ENCODE measurements around the gene LRRC8B.

DNA sequence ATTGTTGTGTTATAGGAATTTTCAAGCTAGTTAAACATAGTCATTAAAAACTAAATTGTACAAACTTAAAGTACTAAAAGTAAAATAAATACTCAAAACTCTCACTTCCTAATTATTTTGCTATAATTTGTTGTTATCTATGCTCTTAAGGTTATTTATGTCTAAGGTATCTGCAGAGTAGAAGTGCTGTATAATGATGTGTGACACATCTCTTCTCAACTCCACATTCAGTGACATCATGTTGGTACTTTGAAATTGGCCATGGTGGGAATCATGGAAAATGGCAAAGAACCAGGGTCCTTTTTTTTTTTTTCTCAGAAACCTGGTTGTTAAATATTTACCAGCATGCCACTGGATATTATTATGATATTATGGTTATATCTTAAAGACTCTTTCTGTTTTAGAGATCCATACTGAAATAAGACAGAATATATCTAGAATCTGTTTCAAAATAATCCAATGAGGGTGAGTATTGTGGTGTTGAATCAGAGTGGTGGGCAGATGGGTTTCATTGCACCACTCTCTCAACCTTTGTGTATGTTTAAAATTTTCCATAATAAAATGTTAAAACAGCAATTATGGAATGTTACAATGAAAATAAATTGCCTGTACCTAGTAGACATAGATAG, 22.4 kb downstream of the LRRC8B start:
- TF ChIP-seq, protein P1, sequence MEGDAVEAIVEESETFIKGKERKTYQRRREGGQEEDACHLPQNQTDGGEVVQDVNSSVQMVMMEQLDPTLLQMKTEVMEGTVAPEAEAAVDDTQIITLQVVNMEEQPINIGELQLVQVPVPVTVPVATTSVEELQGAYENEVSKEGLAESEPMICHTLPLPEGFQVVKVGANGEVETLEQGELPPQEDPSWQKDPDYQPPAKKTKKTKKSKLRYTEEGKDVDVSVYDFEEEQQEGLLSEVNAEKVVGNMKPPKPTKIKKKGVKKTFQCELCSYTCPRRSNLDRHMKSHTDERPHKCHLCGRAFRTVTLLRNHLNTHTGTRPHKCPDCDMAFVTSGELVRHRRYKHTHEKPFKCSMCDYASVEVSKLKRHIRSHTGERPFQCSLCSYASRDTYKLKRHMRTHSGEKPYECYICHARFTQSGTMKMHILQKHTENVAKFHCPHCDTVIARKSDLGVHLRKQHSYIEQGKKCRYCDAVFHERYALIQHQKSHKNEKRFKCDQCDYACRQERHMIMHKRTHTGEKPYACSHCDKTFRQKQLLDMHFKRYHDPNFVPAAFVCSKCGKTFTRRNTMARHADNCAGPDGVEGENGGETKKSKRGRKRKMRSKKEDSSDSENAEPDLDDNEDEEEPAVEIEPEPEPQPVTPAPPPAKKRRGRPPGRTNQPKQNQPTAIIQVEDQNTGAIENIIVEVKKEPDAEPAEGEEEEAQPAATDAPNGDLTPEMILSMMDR (IDR thresholded peaks at IDR 0.05 in 4 of 5, conservative IDR thresholded peaks at IDR 0.05 in 1 of 5): no peak
- TF ChIP-seq POLR2A (IDR thresholded peaks at IDR 0.05): no peak

Measured in gastrocnemius medialis (tissue), 4 donors.